Motor neuron (in vitro differentiated cells): Measurements from ENCODE around the gene TMEM114. TPM values are rescaled to one million over a fixed set of nuclear protein-coding genes. Genes with fewer than 3 reads are reported as not detected.

Experiments used
- ATAC-seq, 8 experiments: fragments of 200-7000 bp; cut with Tn5 transposase; replicated peaks in 6 of 8; 2 replicates each; pipeline ENCODE4 v1.8.0; 2021; ENCODE audit warnings: mild to moderate bottlenecking in 8 of 8, moderate library complexity in 8 of 8
- H3K27ac ChIP-seq, 2 donors: fragments of 250-450 bp; sonication (Bioruptor Pico); 2 replicates each; pipeline ENCODE4 v1.9.0; 2021; ENCODE audit warnings: antibody characterized with exemption in 2 of 2, mild to moderate bottlenecking in 2 of 2, moderate library complexity in 1 of 2
- H3K4me1 ChIP-seq, 2 donors: fragments of 250-450 bp; sonication (Bioruptor Pico); replicated peaks in 1 of 2; 2 replicates each; pipeline ENCODE4 v1.6.1; 2021; ENCODE audit warnings: antibody characterized with exemption in 2 of 2, mild to moderate bottlenecking in 2 of 2, moderate library complexity in 1 of 2
- H3K4me3 ChIP-seq, 5 donors: fragments of 250-450 bp; sonication (Bioruptor Pico); 2 replicates each; pipeline ENCODE4 v1.9.0; 2021; ENCODE audit warnings: antibody characterized with exemption in 5 of 5, mild to moderate bottlenecking in 5 of 5, moderate library complexity in 4 of 5
- WGBS, 10 experiments: fragments of 450-650 bp; shearing (Covaris generic); methylation state at CpG; one replicate each; pipeline ENCODE4 v1.0.0; 2022; 5-methylcytosine and 5-hydroxymethylcytosine counted together
- in situ Hi-C, 9 experiments: fragments of 400-800 bp; cut with MboI; loops; one replicate each; pipeline ENCODE4 v1.15.0; 2021; ENCODE audit warnings: low sequenced_read_pairs in 9 of 9, low pct_unique_long_range_greater_than_20kb in 2 of 9; ENCODE audit not compliant: unreplicated experiment in 9 of 9
- total RNA-seq, 8 experiments: library from RNA; unstranded; fragments of 300-600 nt; gene quantifications; 2 replicates each; pipeline versions ENCODE4 v1.2.3 to v1.2.4, GENCODE V29; 2022

The TMEM114 gene
- total RNA-seq, 8 experiments from 2014 or later = 0.21 to 1.3 (median 0.27) TPM; not detected in 5

DNA sequence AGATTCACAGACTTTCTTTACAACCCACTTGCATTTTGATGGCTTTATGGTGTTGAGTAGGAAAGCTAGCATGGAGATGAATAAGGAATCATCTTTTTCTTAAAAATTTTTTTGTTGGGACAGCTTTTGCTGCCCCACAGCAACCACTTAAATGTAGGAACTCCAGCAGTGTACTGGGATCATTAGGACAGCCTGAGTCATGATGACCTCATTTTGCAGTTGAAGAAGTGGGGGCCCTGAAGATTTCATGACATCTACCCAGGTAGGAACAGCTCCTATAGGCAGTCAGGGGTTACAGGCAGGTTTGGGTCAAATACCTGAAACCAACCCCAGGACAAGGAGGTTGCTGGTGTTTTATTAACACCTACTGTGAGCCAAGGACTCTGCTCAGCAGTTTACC lies 33.3 kb upstream of the TMEM114 start:
- Histone ChIP-seq H3K27ac (no peak overlapping the region), H3K4me3 (no peak overlapping the region), H3K4me1 (peaks cover 8 to 11% of the 10 kb centered on the region in 2 donors)
- in situ Hi-C loops = no loop called here
- no peak for ATAC-seq

DNA sequence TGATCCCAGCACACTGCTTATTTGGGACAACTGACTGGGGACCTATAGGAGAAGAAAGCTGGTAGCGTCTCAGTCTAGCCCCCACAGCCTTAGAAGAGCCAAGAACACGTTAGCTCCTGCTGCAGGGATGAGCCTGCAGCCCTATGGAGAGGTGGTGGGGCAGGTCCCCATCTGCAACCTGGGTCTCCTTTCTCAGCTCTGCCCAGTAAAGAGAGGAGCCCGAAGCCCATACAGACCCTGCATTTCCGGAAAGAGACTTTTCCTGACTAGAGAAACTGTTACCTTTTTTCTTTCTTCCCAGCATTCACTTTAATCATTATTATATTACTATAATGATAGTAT lies 32.0 kb upstream of the TMEM114 start:
- Histone ChIP-seq H3K27ac (peak overlapping the region; percentile 75 to 88), H3K4me1 (peaks cover 8 to 11% of the 10 kb centered on the region in 2 donors), H3K4me3 (peak overlapping the region; percentile 57 to 95 (median 92))
- WGBS, 10 experiments = 0 to 14% (median 0%) methylated on average over 1 to 4 of the region's 4 CpGs; no CpG with 5 or more reads in 5 of the 10 experiments
- ATAC-seq = peak; percentile 3 to 22 (median 12)
- in situ Hi-C loops = no loop called here

DNA sequence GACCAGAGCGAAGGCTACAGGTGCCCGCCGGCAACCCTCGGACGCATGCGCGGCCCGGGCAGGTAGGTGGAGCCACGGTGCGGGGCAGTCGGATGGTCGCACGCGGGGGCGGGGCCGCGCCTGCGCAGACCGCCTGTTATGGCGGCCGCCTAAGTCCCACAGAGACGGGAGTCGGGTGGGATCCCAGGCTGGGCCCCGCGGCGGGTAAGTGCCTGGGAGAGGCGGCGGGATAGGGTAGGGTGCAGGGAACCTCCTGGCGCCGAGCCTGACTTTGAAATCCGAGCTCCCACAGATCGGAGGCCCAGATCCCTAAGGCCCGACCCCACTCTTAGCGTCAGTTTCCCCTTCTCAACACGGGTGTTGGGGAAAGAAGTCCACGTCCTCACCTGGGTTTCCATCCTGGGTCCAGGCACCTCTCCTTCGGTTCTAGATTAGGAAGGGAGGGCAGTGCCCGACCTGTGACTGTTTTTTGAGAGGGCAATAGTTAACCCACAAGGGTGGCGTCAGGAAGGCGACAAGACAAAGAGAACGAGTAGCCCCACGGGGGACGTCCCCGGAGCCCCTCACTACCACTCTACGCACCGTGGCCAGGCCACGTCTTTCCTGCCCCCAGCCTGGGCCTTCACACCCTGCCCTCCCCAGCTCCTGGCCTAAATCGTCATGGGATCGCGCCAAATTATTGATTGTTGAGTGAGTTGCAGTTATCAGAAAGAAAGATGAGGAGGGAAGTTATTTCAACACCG lies 31.4 kb upstream of the TMEM114 start, which contains the start of gene METTL22:
Gene METTL22 (plus strand): TSS at position 127 of the 743 bp plus-strand sequence. CDS start 3,968 bp downstream, outside the sequence.
- in situ Hi-C loops = no loop called here
- WGBS, 10 experiments = 0 to 3% (median 0%) methylated on average over 4 to 14 of the region's 51 CpGs; no CpG with 5 or more reads in 5 of the 10 experiments
- H3K4me3 ChIP-seq = peak within 1 kb of the TSS; percentile 57 to 95 (median 92)
- H3K4me1 ChIP-seq = peaks cover 8 to 11% of the 10 kb centered on the region in 2 donors
- ATAC-seq = peak; percentile 89 to 97 (median 96)
- H3K27ac ChIP-seq = peak within 1 kb of the TSS; percentile 75 to 88

DNA sequence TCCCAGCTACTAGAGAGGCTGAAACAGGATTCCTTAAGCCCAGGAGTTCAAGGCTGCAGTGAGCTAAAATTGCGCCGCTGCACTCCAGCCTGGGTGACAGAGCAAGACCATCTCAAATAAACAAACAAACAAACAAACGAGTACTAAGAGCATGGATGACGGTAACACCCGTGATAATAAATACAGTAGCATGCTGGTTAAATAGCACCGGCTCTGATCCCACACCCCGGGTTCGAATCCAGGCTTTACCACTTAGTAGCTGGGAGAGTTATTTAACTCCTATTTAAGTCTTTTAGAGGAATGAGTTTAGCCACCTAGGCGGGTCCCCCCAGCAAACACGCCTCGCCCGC lies 30.9 kb upstream of the TMEM114 start:
- no peak overlapping the region for H3K27ac ChIP-seq
- in situ Hi-C loops = no loop called here
- peaks cover 8 to 11% of the 10 kb centered on the region in 2 donors for H3K4me1 ChIP-seq
- ATAC-seq = no peak
- peak overlapping the region; percentile 57 to 95 (median 92) for H3K4me3 ChIP-seq
- 0 to 50% (median 20%) methylated on average over 1 to 7 of the region's 12 CpGs; no CpG with 5 or more reads in 2 of the 10 experiments for WGBS, 10 experiments

DNA sequence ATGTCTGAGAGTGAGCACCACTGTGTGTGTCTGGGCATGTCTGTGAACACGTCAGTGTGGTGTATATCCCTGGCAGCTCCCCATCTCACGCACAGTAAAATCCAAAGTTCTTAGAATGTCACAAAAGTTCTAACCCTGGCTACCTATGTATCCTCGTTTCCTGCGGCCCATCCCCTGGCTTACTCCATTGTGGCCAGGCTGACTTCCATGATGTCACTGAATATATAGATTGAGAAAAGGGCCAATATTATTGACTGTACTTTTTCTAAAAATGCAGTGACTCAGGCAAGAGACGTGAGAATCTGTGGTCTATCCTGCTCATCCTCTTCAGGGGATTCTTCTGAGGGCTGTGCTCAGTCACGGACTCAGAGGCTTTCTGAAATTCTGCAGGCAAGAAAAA lies 30.2 kb upstream of the TMEM114 start:
- no peak for ATAC-seq
- H3K4me3 ChIP-seq = no peak overlapping the region
- peaks cover 8 to 11% of the 10 kb centered on the region in 2 donors for H3K4me1 ChIP-seq
- in situ Hi-C loops = no loop called here
- no peak overlapping the region for H3K27ac ChIP-seq
- WGBS, 10 experiments = 40 to 100% (median 85%) methylated on average over 1 to 4 of the region's 6 CpGs; no CpG with 5 or more reads in 2 of the 10 experiments

DNA sequence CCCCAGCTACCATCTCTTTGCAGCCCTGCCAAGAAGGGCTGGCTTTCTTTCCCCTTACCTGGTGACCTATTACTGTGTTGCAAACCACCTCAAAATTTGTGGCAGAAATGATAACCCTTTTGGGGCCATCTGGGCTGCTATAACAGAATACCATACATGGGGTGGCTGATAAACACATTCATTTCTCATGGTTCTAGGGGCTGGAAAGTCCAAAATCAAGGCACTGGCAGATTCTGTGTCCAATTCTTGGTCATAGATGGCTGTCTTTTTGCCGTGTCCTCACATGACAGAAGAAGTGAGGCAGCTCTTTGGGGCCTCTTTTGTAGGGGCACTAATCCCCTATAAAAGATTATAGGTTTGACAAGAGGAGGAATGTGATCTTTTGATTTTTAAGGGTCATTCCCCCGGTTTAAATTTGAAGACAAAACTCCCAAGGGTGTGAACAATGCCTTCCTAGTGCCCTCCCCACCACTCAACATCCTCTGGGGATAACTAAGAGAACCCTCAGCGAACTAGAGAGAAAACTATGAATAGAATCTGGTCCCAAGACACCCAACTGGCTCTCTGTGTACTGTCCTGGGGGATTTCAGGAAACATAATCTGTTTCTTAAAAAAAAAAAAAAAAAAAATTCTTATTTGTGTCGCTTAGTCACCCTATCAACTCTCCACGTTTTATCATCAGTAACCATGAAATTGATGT lies 29.5 kb upstream of the TMEM114 start:
- no peak overlapping the region for H3K27ac ChIP-seq
- WGBS, 10 experiments = 10 to 100% (median 77%) methylated on average over 1 to 5 of the region's 5 CpGs
- no peak overlapping the region for H3K4me3 ChIP-seq
- in situ Hi-C loops = no loop called here
- no peak for ATAC-seq
- H3K4me1 ChIP-seq = peaks cover 8 to 11% of the 10 kb centered on the region in 2 donors

DNA sequence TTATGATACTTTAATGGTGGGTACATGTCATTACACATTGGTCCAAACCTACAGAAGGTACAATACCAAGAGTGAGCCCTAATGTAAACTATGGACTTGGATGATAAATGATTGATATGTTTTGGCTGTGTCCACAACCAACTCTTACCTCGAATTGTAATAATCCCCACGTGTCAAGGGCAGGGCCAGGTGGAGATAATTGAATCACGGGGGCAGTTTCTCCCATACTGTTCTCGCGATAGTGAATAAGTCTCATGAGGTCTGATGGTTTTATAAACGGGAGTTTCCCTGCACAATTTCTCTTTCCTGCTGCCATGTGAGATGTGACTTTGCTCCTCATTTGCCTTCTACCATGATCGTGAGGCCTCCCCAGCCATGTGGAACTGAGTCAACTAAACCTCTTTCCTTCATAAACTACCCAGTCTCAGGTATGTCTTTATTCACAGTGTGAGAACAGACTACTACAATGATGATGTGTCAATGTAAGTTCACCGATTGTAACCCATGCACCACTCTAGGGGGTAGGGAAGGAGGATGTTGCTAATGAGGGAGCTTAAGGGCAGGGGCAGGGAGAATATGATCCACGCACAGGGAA lies 24.2 kb upstream of the TMEM114 start:
- in situ Hi-C loops = no loop called here
- H3K4me1 ChIP-seq = no peaks in the 10 kb centered on the region

DNA sequence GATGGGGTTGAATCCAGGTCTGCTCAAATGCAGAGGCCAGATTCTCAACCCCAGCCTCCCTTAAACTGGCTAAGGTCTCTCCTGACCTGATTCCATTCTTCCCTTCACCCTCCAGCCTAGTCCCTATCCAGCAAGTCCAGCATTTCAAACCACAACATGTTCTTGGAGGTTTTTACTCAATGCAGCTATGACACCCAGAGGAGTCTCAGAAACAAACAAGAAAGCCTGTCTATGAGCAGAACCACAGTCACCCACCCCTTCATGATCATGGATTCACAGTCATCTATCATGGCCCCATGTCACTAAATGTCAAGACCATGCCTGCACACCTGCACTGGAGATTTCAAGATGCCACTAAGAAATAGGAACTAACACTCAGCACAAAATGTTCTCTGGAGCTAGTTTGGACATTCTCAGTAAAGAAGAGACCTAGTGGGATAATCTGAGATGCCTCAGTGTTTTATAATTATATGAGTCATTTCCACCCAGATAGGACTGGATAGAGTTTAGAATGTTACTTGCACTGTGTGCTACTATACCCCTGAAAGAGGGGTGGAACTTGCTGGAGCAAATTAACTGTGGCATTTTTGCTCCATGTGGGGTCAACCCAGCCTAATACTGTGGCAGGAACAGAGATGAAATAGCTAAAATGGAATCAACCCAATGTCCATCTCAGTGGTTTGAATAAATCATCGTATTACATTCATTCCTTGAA lies 21.7 kb upstream of the TMEM114 start:
- Histone ChIP-seq H3K27ac (no peak overlapping the region), H3K4me3 (no peak overlapping the region), H3K4me1 (no peaks in the 10 kb centered on the region)
- 71 to 100% (median 100%) methylated on average over 1 of the region's 1 CpG; no CpG with 5 or more reads in 7 of the 10 experiments for WGBS, 10 experiments
- in situ Hi-C loops = no loop called here
- ATAC-seq = no peak

More for the DNA sequence above, 24.2 kb upstream of the TMEM114 start:
- no peak overlapping the region for H3K27ac ChIP-seq
- no peak overlapping the region for H3K4me3 ChIP-seq
- ATAC-seq = no peak
- 24 to 100% (median 52%) methylated on average over 1 to 9 of the region's 9 CpGs; no CpG with 5 or more reads in 2 of the 10 experiments for WGBS, 10 experiments

DNA sequence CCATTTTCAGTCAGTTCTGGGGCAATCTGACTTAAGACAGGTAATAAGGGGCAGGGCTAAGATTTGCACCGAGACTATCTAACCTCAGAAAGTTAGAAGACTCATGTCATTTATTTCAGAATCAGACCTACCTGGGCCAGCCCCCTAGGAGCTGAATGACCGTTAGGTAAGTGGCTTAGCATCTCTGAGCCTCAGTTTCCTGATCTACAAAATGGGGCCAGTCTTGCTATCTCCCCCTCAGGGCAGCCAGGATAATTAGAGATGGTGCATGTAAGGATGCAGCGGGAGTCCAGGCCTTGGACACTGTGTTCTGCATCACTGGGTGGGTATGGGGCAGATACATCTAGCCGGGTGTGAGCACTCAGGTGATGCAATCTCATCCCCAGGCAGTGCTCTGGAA lies 20.8 kb upstream of the TMEM114 start:
- no peaks in the 10 kb centered on the region for H3K4me1 ChIP-seq
- no peak for ATAC-seq
- no peak overlapping the region for H3K4me3 ChIP-seq
- no peak overlapping the region for H3K27ac ChIP-seq
- in situ Hi-C loops = no loop called here
- WGBS, 10 experiments = 20 to 100% (median 60%) methylated on average over 2 to 3 of the region's 4 CpGs; no CpG with 5 or more reads in 5 of the 10 experiments

DNA sequence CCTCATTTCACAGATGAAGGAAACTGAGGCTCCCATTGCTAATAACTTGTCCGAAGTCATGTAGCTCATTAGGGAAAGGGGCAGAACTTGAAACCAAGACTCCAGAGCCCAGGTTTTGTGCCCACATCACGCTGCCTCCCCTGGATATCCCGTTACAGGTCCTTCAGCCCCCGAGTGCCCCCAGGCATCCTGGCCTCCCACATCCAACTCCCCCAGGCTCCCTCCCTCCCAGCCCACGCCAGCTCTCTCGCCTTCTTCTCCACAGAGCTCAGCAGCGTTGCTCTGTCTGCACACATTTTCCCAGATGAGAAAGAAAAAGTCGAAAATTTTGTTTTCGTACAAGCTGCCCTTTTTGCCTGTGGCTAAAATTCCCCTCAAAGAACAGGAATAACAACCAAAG lies 16.9 kb upstream of the TMEM114 start:
- ATAC-seq = no peak
- in situ Hi-C loops = no loop called here
- H3K4me1 ChIP-seq = no peaks in the 10 kb centered on the region
- no peak overlapping the region for H3K4me3 ChIP-seq
- 33 to 85% (median 72%) methylated on average over 1 to 6 of the region's 9 CpGs; no CpG with 5 or more reads in 4 of the 10 experiments for WGBS, 10 experiments
- no peak overlapping the region for H3K27ac ChIP-seq

DNA sequence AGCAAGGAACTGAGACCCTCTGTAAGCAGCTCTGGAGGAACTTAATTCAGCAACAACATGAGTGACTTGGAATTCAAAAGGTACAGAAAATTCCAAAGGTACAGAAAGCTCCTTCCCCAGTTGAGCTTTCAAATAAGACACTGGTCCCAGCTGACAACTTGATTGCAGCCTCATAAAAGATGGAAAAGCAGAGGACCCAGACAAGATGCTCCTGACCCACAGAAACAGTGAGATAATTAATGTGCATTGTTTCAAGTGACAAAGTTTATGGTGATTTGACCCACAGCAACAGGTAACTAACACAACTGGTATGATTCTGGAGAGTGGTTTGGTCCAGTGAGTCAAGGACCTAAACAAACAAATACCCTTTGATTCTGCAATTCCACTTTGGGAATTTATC lies 15.2 kb upstream of the TMEM114 start:
- in situ Hi-C loops = no loop called here
- H3K4me1 ChIP-seq = no peaks in the 10 kb centered on the region
- H3K4me3 ChIP-seq = no peak overlapping the region
- no peak for ATAC-seq
- no peak overlapping the region for H3K27ac ChIP-seq

DNA sequence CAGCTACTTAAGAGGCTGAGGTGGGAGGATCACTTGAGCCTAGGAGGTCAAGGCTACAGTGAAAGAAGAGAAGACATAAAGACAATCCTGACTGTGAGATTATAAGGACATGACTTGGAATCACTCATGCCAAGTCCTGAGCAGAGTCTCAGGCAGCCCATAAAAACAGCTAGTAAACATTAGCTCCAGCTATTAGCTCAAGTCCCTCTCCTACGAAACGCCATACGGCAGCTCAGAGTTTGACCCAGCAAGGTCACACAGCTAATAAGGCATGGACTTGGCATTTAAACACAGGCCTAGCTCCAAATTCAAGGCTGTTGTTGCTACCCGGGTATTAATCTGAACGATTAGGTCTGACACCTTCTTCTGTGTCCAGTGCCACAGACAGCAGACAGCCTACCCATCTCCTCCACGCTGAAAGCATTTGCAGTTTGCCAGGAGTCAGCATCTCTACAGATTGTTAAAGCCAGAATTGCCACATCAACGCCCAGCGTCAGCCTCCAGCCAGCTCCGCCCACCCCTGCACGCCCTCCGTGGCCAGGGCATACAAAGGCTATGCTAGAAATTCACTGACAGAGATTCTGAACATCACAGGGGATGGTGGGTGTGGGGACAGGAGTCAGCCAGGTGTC lies 9.9 kb upstream of the TMEM114 start:
- Histone ChIP-seq H3K27ac (no peak overlapping the region), H3K4me3 (no peak overlapping the region), H3K4me1 (no peaks in the 10 kb centered on the region)
- WGBS, 10 experiments = 29 to 80% (median 69%) methylated on average over 1 to 8 of the region's 11 CpGs; no CpG with 5 or more reads in 5 of the 10 experiments
- ATAC-seq = peak in 5 of 8 experiments; percentile 38 to 65 (median 50)
- in situ Hi-C loops = no loop called here
